ENCODE results near the gene B4GALNT3. TPM values are rescaled to one million over a fixed set of nuclear protein-coding genes. Genes with fewer than 3 reads are reported as not detected.

The B4GALNT3 gene
- total RNA-seq, 1 experiment from 2014 or later = 77.9 TPM

GRCh38 chr12:544142-544541 lies 84.4 kb downstream of the B4GALNT3 start:
- DNase-seq = no peak
- H3K9me3 Mint-ChIP-seq (ENCODE audit: unreplicated experiment) = no peaks in the 10 kb centered on the region
- peaks cover 31% of the 10 kb centered on the region for H3K36me3 Mint-ChIP-seq (ENCODE audit: insufficient read depth, unreplicated experiment)
- Histone ChIP-seq H3K9me3 (no peaks in the 10 kb centered on the region), H3K4me3 (ENCODE audit: low read depth, low read length) (no peak overlapping the region), H3K4me1 (peaks cover 24% of the 10 kb centered on the region), H3K27me3 (replicated peaks; ENCODE audit: control insufficient read depth, insufficient read depth, low read length) (no peaks in the 10 kb centered on the region), H3K36me3 (ENCODE audit: control insufficient read depth, insufficient read depth, low read length) (no peaks in the 10 kb centered on the region; the same call in 1 of the 2 replicates)
- ChIA-PET POLR2A (no interaction called here), CTCF (interaction anchor here (0.5 to 3.2 kb wide), 5 partner anchors 36 to 143 kb away, joined by 3 to 21 read pairs (median 4); partner anchors contain the start of gene CCDC77)
- BruUV-seq (replicated peaks) = no TSS peak
- H3K4me3 Mint-ChIP-seq (ENCODE audit: unreplicated experiment) = no peak overlapping the region
- H3K4me1 Mint-ChIP-seq (ENCODE audit: low read depth, unreplicated experiment) = peaks cover 26% of the 10 kb centered on the region
- no peak for TF ChIP-seq CTCF (IDR thresholded peaks at IDR 0.05; ENCODE audit: insufficient read depth in 1 of 2, low read depth in 1 of 2, low read length in 1 of 2, severe bottlenecking in 1 of 2, unreplicated experiment in 1 of 2)
- no peaks in the 10 kb centered on the region for H3K27me3 Mint-ChIP-seq (ENCODE audit: insufficient read depth, unreplicated experiment)
- no peak overlapping the region for H3K27ac Mint-ChIP-seq (ENCODE audit: unreplicated experiment)
- intact Hi-C loops (cut with micrococcal nuclease; ENCODE audit: unreplicated experiment) = no loop called here

- intact Hi-C loops (cut with micrococcal nuclease; ENCODE audit: unreplicated experiment) = loop anchor here (5.0 kb wide), 1 partner anchor 283 kb away; the partner anchor contains the start of gene SLC6A13
- peaks cover 23% of the 10 kb centered on the region for H3K4me1 ChIP-seq
- Mint-ChIP-seq H3K4me3 (ENCODE audit: unreplicated experiment) (no peak overlapping the region), H3K27ac (ENCODE audit: unreplicated experiment) (peak overlapping the region; percentile 0), H3K27me3 (ENCODE audit: insufficient read depth, unreplicated experiment) (no peaks in the 10 kb centered on the region), H3K9me3 (ENCODE audit: unreplicated experiment) (no peaks in the 10 kb centered on the region), H3K4me1 (ENCODE audit: low read depth, unreplicated experiment) (peaks cover 24% of the 10 kb centered on the region), H3K36me3 (ENCODE audit: insufficient read depth, unreplicated experiment) (peaks cover 24% of the 10 kb centered on the region)
- no peaks in the 10 kb centered on the region; the same call in 1 of the 2 replicates for H3K36me3 ChIP-seq (ENCODE audit: control insufficient read depth, insufficient read depth, low read length)
- ChIA-PET CTCF (interaction anchor here (0.6 to 3.2 kb wide), 8 partner anchors 9 to 144 kb away, joined by 3 to 21 read pairs (median 3); partner anchors contain the start of gene CCDC77), POLR2A (no interaction called here)
- DNase-seq = peak in 1 of 2 experiments; percentile 37
- H3K27me3 ChIP-seq (replicated peaks; ENCODE audit: control insufficient read depth, insufficient read depth, low read length) = no peaks in the 10 kb centered on the region
- H3K9me3 ChIP-seq = no peaks in the 10 kb centered on the region
- H3K4me3 ChIP-seq (ENCODE audit: low read depth, low read length) = no peak overlapping the region
- TF ChIP-seq CTCF (IDR thresholded peaks at IDR 0.05; ENCODE audit: insufficient read depth in 1 of 2, low read depth in 1 of 2, low read length in 1 of 2, severe bottlenecking in 1 of 2, unreplicated experiment in 1 of 2) = no peak
- BruUV-seq (replicated peaks) = no TSS peak
These were observed 85.3 kb downstream of the B4GALNT3 start for GRCh38 chr12:544941-545635.

GRCh38 chr12:545835-546234 lies 86.1 kb downstream of the B4GALNT3 start:
- intact Hi-C loops (cut with micrococcal nuclease; ENCODE audit: unreplicated experiment) = loop anchor here (2.0 to 5.0 kb wide), 2 partner anchors 43 to 284 kb away; partner anchors contain the start of gene SLC6A13
- no peak overlapping the region for H3K4me3 Mint-ChIP-seq (ENCODE audit: unreplicated experiment)
- H3K36me3 Mint-ChIP-seq (ENCODE audit: insufficient read depth, unreplicated experiment) = peaks cover 24% of the 10 kb centered on the region
- no peaks in the 10 kb centered on the region for H3K9me3 Mint-ChIP-seq (ENCODE audit: unreplicated experiment)
- no peak overlapping the region for H3K27ac Mint-ChIP-seq (ENCODE audit: unreplicated experiment)
- no TSS peak for BruUV-seq (replicated peaks)
- H3K27me3 Mint-ChIP-seq (ENCODE audit: insufficient read depth, unreplicated experiment) = no peaks in the 10 kb centered on the region
- Histone ChIP-seq H3K4me1 (peaks cover 23% of the 10 kb centered on the region), H3K4me3 (ENCODE audit: low read depth, low read length) (no peak overlapping the region), H3K9me3 (no peaks in the 10 kb centered on the region), H3K27me3 (replicated peaks; ENCODE audit: control insufficient read depth, insufficient read depth, low read length) (no peaks in the 10 kb centered on the region), H3K36me3 (ENCODE audit: control insufficient read depth, insufficient read depth, low read length) (no peaks in the 10 kb centered on the region; the same call in 1 of the 2 replicates)
- ChIA-PET CTCF (no interaction called here), POLR2A (no interaction called here)
- TF ChIP-seq CTCF (IDR thresholded peaks at IDR 0.05; ENCODE audit: insufficient read depth in 1 of 2, low read depth in 1 of 2, low read length in 1 of 2, severe bottlenecking in 1 of 2, unreplicated experiment in 1 of 2) = no peak
- no peak for DNase-seq
- peaks cover 18% of the 10 kb centered on the region for H3K4me1 Mint-ChIP-seq (ENCODE audit: low read depth, unreplicated experiment)
